ENCODE results near the gene RPS19BP1.

- TF ChIP-seq CTCF (IDR thresholded peaks at IDR 0.05): no peak
- no peak for TF ChIP-seq POLR2AphosphoS5 (IDR thresholded peaks at IDR 0.05)
Measured at GRCh38 chr22:39535357-39535725, 2.8 kb upstream of the RPS19BP1 start.
